ENCODE data around the gene PITRM1. TPM values are rescaled to one million over a fixed set of nuclear protein-coding genes. Genes with fewer than 3 reads are reported as not detected.

Gene PITRM1
- total and polyA plus RNA-seq, 7 donors, result 51.0 to 112 (median 78.8) TPM

DNA sequence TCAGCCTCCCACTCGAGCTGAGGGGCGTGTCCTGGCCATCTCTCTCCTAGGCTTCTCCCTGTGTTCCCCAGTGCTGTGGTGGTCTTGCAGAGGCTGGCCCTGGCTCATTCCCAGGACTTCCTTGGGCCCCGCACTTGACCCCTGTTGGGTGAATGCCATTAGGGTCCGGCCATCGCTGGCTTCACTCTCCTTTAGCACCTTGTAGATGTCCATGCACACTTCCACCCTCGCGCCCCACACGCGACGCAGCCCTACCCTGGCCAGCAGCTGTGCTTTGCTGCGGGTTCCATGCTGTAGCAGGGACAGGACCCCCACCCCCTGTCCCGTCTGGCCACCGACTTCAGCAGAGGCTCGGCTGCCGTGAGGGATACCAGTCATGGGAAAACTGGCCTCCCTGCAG is 46.3 kb downstream of the PITRM1 start:
- peaks cover 20% of the 10 kb centered on the region for H3K4me1 ChIP-seq
- DNase-seq, result no peak
- intact Hi-C loops (cut with DNase I), result no loop called here
- peaks cover 0 to 23% of the 10 kb centered on the region in 2 donors for H3K36me3 ChIP-seq (ENCODE audit: insufficient read depth in 1 of 2, low read depth in 1 of 2)
- H3K27me3 ChIP-seq (ENCODE audit: insufficient read depth in 3 of 3, low read length in 2 of 3), result no peaks in the 10 kb centered on the region
- no peak for ATAC-seq
- peak overlapping the region; percentile 5 for H3K4me3 ChIP-seq
- H3K27ac ChIP-seq, result peak overlapping the region; percentile 86
- H3K9me3 ChIP-seq, result no peaks in the 10 kb centered on the region
- TF ChIP-seq, protein P1, sequence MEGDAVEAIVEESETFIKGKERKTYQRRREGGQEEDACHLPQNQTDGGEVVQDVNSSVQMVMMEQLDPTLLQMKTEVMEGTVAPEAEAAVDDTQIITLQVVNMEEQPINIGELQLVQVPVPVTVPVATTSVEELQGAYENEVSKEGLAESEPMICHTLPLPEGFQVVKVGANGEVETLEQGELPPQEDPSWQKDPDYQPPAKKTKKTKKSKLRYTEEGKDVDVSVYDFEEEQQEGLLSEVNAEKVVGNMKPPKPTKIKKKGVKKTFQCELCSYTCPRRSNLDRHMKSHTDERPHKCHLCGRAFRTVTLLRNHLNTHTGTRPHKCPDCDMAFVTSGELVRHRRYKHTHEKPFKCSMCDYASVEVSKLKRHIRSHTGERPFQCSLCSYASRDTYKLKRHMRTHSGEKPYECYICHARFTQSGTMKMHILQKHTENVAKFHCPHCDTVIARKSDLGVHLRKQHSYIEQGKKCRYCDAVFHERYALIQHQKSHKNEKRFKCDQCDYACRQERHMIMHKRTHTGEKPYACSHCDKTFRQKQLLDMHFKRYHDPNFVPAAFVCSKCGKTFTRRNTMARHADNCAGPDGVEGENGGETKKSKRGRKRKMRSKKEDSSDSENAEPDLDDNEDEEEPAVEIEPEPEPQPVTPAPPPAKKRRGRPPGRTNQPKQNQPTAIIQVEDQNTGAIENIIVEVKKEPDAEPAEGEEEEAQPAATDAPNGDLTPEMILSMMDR (IDR thresholded peaks at IDR 0.05), result no peak
- WGBS, 3 donors, result 69 to 83% (median 74%) methylated on average over 15 of the region's 15 CpGs

DNA sequence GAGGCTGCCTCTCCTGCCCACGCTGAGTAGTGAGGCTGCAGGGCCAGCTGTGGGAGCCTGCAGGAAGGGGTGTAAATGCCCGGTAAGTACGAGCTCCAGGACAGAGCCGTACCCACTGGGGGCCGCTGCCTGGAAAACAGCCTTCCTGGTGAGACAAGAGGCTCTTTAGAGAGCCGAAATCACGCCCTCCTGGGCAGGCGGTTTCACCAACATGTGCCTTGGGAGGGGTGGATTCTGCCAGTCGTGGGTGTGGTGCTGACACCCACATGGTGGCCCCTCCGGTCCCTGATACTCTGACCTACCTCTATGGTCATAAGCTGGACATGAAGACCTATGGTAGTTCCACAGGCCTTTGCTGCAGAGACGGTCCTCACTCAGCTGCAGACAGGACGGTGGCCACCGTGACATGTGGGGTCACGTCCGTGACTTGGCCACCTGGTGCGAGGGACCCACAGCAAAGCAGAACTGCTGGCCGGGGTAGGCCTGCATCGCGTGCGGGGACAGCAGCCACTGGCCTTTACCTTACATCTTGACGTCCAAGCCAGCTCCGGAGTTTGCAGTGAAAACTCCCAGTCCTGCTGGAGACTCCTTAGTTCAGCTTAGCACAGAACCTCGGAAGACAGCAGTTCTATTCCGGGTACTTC is 46.9 kb downstream of the PITRM1 start:
- H3K9me3 ChIP-seq, result no peaks in the 10 kb centered on the region
- intact Hi-C loops (cut with DNase I), result no loop called here
- peaks cover 16% of the 10 kb centered on the region for H3K4me1 ChIP-seq
- no peak for DNase-seq
- peak overlapping the region; percentile 86 for H3K27ac ChIP-seq
- ATAC-seq, result no peak
- peaks cover 0 to 23% of the 10 kb centered on the region in 2 donors for H3K36me3 ChIP-seq (ENCODE audit: insufficient read depth in 1 of 2, low read depth in 1 of 2)
- no peaks in the 10 kb centered on the region for H3K27me3 ChIP-seq (ENCODE audit: insufficient read depth in 3 of 3, low read length in 2 of 3)
- TF ChIP-seq, protein P1 (IDR thresholded peaks at IDR 0.05), result no peak
- 85 to 90% (median 90%) methylated on average over 24 of the region's 24 CpGs for WGBS, 3 donors
- H3K4me3 ChIP-seq, result no peak overlapping the region

DNA sequence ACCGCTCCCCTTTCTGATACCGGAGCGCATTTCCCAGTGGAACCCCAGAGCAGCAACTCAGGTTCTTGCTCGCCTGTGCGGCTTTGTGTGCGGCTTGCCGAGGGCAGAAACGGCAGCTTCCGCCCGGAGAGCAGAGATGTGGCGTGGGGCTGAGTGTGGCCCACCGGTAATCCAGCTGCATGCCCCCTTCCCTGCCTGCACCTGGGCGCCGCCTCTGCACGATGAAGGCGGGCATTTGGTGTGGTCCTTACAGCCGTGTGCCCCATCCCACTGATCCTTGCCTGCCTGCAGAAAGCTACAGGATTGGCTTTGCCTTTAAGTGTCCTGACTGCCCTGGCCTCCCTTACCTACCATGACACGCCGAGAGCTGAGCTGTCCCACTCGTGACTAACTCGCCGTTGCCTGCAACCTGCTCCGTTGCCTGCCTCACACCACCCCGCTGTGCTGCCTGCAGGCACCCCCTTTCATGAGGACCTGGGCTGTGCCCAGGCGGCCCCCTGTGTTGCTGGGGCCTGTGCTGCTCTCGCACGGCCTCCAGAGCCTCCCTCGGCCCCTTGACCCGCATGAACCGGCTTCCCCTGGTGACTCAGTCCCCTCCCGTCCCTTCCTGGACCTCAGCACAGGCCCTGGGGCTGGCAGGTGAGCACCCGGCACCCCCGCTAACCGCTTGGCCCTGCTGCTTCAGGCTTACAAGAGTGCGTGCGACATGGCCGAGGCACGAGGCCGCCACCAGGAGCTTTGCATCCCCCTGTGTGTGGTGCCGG is 48.0 kb downstream of the PITRM1 start:
- peaks cover 0 to 18% of the 10 kb centered on the region in 2 donors for H3K36me3 ChIP-seq (ENCODE audit: insufficient read depth in 1 of 2, low read depth in 1 of 2)
- H3K9me3 ChIP-seq, result no peaks in the 10 kb centered on the region
- 91 to 95% (median 95%) methylated on average over 40 of the region's 40 CpGs for WGBS, 3 donors
- intact Hi-C loops (cut with DNase I), result no loop called here
- TF ChIP-seq, protein P1 (IDR thresholded peaks at IDR 0.05), result no peak
- H3K4me3 ChIP-seq, result no peak overlapping the region
- H3K27ac ChIP-seq, result no peak overlapping the region
- no peak for ATAC-seq
- no peaks in the 10 kb centered on the region for H3K27me3 ChIP-seq (ENCODE audit: insufficient read depth in 3 of 3, low read length in 2 of 3)
- peaks cover 16% of the 10 kb centered on the region for H3K4me1 ChIP-seq
- DNase-seq, result no peak

DNA sequence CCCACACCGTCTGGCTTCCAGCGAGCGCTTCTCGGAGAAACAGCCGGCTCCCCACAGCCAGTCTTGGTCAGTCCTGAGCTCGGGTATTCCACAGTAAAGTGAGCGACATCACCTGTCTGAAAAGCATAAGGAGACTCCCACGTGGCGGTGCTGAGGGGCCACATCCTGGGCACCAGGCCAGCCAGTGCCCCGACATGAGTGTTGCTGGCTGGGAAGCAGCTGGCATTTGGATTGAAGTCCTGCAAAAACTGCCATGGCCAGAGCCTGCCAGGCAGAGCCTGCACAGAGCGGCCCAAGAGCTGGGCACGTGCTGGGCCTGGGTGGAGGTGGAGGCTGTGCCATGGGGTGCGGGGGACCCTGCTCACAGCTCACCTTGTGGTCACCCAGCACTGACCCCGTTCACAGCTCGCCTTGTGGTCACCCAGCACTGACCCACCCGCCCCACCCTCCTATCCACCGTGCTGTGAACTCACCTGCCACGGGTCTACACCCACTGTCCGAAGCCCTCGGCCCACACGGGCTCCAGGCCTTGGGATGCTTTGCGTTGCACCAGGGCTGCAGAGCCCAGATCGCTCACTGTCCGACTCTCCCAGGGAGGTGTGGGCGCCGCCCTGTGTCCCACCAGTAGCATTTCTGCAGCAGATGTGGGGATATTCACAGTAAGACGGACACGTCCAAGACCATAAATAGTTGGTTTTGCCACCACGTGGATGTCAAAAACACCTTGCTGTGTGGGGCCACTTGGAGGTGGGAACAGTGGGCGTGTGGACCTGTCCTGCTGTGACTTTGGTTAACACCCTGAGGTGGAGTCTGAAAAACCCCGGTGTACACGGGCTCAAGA is 48.8 kb downstream of the PITRM1 start:
- H3K4me3 ChIP-seq, result no peak overlapping the region
- H3K4me1 ChIP-seq, result peaks cover 16% of the 10 kb centered on the region
- no peak for ATAC-seq
- H3K36me3 ChIP-seq (ENCODE audit: insufficient read depth in 1 of 2, low read depth in 1 of 2), result peaks cover 0 to 22% of the 10 kb centered on the region in 2 donors
- H3K27me3 ChIP-seq (ENCODE audit: insufficient read depth in 3 of 3, low read length in 2 of 3), result no peaks in the 10 kb centered on the region
- H3K9me3 ChIP-seq, result no peaks in the 10 kb centered on the region
- no peak overlapping the region for H3K27ac ChIP-seq
- TF ChIP-seq, protein P1 (IDR thresholded peaks at IDR 0.05), result no peak
- intact Hi-C loops (cut with DNase I), result no loop called here
- 78 to 83% (median 82%) methylated on average over 32 of the region's 32 CpGs for WGBS, 3 donors
- no peak for DNase-seq
